Measurements from ENCODE around the gene TTC31.

GRCh38 chr2:74511104-74511989 lies 28.5 kb downstream of the TTC31 start:
- no peak for TF ChIP-seq CTCF (IDR thresholded peaks at IDR 0.05)
- no peak for TF ChIP-seq POLR2A (IDR thresholded peaks at IDR 0.05)
- no peak for TF ChIP-seq POLR2AphosphoS5 (IDR thresholded peaks at IDR 0.05; ENCODE audit: insufficient read depth in 1 of 2, low read depth in 1 of 2)

Measured in vagina (tissue), 2 donors.